LNCAP (cell line): ENCODE data around the gene TTLL3.

Experiments used
- TF ChIP-seq, protein P1 (sequence below): fragments of 450-650 bp; IDR thresholded peaks from 2 replicates; pipeline ENCODE4 v1.5.1; 2017; ENCODE audit warnings: mild to moderate bottlenecking

TTLL3 gene

DNA sequence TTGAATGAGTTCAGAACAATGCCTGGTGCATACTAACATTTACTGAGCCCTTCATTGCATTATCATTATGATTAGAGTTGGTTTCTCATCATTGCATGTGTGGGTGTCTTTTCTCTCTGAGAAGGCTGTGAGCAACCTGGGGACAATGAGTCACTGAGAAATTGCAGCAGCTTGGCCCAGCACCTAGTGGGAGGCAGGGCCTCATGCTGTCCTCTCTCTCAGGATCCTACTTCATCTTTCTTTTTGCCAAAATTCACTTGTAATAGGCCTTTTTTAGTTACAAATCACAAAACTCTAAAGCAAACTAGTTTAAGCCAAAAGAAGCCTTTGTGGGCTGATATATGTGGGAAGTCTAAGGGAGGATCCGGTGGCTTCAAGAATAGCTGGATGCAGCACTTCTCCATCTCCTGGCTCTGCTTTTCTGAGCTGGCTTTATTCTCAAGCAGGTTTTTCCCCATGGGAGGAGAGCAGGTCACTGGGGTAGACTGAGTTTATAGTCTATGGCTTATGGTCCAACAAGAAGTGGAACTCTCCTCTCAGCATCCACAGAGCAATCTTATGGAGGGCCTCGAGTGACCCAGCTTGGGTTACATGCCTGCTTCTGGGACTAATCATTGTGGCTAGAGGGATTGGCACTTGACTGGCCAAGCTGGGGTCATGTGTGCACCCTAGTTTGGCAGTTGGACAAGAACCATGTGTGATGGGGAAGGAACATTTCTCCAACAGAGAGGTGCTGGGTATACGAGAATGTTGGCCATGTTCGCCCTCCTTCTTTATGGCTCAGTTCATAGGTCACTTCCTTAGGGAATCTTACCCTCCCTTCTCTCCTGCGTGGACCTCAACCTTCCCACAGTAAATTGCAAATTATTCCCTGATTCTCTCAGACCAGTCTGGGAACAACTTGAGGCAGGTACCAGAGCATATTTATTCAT, 31.7 kb upstream of the TTLL3 start:
- TF ChIP-seq, protein P1, sequence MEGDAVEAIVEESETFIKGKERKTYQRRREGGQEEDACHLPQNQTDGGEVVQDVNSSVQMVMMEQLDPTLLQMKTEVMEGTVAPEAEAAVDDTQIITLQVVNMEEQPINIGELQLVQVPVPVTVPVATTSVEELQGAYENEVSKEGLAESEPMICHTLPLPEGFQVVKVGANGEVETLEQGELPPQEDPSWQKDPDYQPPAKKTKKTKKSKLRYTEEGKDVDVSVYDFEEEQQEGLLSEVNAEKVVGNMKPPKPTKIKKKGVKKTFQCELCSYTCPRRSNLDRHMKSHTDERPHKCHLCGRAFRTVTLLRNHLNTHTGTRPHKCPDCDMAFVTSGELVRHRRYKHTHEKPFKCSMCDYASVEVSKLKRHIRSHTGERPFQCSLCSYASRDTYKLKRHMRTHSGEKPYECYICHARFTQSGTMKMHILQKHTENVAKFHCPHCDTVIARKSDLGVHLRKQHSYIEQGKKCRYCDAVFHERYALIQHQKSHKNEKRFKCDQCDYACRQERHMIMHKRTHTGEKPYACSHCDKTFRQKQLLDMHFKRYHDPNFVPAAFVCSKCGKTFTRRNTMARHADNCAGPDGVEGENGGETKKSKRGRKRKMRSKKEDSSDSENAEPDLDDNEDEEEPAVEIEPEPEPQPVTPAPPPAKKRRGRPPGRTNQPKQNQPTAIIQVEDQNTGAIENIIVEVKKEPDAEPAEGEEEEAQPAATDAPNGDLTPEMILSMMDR: no peak

DNA sequence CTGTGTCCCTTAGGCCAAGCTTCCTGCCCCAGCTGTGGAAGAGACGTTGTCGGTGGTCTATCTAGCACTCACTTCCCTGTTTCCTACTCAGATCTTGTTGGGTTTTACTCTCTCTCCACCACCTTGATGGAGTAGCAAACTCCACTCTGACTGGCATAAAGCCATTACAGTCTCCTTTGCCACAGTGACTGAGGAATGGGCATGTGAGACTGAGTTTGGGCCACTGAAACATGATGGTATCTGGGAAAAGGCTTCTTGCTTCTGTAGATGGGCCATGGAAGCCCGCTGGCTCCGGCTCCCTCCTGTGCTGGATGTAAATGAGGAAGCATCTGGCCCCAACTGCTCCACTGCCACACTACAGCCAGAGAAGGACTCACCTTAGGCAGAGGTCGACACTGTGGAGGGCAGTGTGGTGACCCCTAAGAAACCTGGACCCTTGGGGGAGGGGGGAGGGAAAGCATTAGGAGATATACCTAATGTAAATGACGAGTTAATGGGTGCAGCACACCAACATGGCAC, 30.9 kb upstream of the TTLL3 start:
- TF ChIP-seq, protein P1: no peak

DNA sequence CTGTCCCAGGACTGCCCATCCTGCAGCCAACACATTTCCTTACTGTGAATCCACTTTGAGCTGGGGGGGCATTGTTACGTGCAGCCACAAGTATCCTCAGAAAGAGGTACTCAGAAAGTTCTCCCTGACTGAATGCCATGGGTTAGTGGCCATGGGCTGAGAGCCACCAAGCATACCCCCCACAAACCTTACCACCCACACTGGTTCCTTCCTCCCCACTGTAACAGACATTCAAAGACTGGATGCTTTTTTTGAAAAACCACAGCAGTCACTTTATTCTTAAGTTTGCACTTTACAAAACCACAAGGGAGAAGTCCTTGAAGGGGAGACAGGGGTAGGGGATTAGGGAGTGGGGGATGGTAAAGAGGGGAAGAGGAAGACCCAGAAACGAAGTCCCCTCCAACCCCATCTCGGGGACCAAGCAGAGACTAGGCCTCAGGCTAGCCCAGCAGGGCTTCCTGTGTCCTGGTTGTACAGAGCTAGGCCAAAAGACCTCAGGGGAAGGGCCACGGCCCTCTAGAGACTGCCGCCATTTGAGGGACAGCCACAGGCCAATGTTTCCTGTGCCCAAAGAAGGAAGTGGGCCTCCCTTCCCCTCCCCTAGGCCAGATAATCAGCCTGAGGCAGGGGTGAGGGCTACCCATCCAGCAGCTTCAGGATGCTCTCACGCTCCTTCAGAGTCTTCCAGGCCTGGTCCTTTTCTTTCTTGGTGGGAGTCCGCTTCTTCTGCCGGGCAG, 30.2 kb upstream of the TTLL3 start:
- TF ChIP-seq, protein P1: no peak

DNA sequence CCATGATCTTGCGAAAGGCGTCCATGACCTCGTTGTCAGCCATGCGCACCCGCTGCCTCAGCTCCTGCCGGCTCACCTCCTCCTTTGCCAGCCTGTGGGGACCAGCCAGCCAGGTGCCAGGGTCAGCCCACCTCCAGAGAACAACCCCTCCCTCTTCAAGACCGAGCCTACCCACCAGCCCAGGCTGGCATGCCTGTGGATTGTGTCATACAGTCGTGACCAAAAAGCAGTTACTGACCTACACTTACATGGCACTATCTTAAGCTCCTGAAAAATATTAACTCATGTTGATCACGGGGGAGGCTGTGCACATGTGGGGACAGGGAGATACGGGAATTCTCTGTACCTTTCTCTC, 29.6 kb upstream of the TTLL3 start:
- TF ChIP-seq, protein P1: no peak

DNA sequence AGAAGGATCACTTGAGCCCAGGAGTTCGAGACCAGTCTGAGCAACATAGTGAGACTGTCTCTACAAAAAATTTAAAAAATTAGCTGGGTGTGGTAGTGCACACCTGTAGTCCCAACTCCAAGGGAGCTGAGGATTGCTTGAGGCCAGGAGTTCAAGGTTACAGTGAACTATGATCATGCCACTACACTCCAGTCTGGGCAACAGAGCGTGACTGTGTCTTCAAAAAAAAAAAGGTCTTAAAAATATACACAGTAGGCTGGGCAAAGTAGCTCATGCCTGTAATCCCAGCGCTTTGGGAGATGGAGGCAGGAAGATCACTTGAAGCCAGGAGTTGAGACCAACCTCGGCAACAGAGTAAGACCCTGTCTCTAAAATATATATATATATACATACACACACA, 29.2 kb upstream of the TTLL3 start:
- TF ChIP-seq, protein P1: no peak

DNA sequence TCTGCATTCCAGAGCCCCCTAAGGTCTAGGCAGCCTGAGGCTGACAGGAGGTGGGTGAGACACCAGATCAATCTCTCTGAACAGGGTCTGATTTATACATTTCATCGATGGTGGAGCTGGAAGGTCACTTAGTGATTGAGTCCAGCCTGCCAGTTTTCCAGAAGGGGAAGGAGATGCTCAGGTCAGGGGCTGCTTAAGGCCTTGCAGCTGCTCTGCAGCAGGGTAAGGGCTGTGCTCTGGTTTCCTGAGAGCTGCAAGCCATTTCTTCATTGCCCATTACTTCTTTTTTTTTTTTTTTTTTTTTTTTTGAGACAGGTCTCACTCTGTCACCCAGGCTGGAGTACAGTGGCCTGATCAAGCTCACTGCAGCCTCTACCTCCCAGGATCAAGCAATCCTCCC, 28.5 kb upstream of the TTLL3 start:
- TF ChIP-seq, protein P1: no peak

DNA sequence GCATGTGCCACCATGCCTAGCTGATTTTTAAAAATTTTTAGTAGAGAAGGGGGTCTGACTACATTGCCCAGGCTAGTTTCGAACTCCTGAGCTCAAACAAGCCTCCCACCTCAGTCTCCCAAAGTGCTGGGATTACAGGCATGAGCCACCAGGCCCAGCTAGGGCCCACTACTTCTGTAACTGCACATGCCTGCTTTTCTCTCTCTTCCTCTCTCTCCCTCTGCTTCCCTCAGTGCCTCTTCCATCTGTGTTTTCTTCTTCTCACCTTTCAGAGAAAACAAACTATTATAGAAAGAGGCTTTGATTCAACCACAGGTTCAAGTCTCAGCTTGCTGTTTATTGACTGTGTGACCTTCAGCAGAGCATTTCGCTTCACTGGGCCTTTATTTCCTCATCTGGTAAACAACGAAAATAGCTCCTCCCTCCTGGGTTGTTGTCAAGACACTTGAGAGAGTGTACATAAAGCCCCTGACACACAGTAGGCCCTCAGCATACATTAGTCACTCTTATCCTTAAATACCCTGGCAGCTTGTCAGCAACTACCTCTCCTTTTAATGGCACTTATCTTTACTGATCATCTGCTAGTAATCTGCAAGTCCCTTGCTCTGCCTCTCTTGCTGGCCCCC, 28.0 kb upstream of the TTLL3 start:
- TF ChIP-seq, protein P1: no peak
